GM12864 (cell line): ENCODE data around the gene NAPG.
A peak's percentile ranks its signal among the peaks of the same experiment; 100 is the strongest.

Source experiments
- DNase-seq: peaks from one replicate; pipeline ENCODE4 v3.0.0-alpha.2; 2011; ENCODE audit warnings: low read depth
- H3K4me3 ChIP-seq: 2 replicates; pipeline ENCODE4 v1.5.1; 2011; ENCODE audit warnings: mild to moderate bottlenecking, low read depth, low read length, control low read depth
- CTCF ChIP-seq: IDR thresholded peaks from 2 replicates; pipeline ENCODE4 v1.5.1; 2011; ENCODE audit warnings: low read depth, mild to moderate bottlenecking, moderate library complexity, low read length, control low read depth, inconsistent platforms; ENCODE audit errors: missing control alignments

Gene NAPG

GRCh38 chr18:10482985-10483949 is 42.6 kb upstream of the NAPG start:
- no peak for TF ChIP-seq CTCF
- peak; percentile 31 for DNase-seq
- H3K4me3 ChIP-seq: no peak overlapping the region

GRCh38 chr18:10485475-10485874 is 40.4 kb upstream of the NAPG start:
- H3K4me3 ChIP-seq: no peak overlapping the region
- no peak for DNase-seq
- no peak for TF ChIP-seq CTCF

GRCh38 chr18:10486362-10486761 is 39.5 kb upstream of the NAPG start:
- H3K4me3 ChIP-seq: no peak overlapping the region
- DNase-seq: no peak
- TF ChIP-seq CTCF: no peak

GRCh38 chr18:10487154-10487553 is 38.7 kb upstream of the NAPG start:
- TF ChIP-seq CTCF: no peak
- no peak overlapping the region for H3K4me3 ChIP-seq
- DNase-seq: no peak

- DNase-seq: no peak
- H3K4me3 ChIP-seq: no peak overlapping the region
- TF ChIP-seq CTCF: no peak
Observed at GRCh38 chr18:10488017-10488416, 37.8 kb upstream of the NAPG start.

GRCh38 chr18:10490401-10491165 is 35.2 kb upstream of the NAPG start:
- peak; percentile 52 for DNase-seq
- no peak overlapping the region for H3K4me3 ChIP-seq
- TF ChIP-seq CTCF: peak; percentile 79
